SK-N-SH (cell line): Measurements from ENCODE around the gene POLQ. TPM values are rescaled to one million over a fixed set of nuclear protein-coding genes. Genes with fewer than 3 reads are reported as not detected.
"Not testable (repeated sequence)": the region's sequence is repeated elsewhere in the genome, so short reads cannot be mapped to it uniquely, and the experiment has no call there.

Experiments
- CTCF ChIA-PET: fragments of 300-600, 350-600 bp; formaldehyde crosslinking; extraction: SDS; loops from one replicate; lab custom pipeline; 2021; lab: Yijun Ruan, JAX
- POLR2A ChIA-PET: fragments of 350-600 bp; sonication (Branson Sonifier 250); formaldehyde crosslinking; extraction: SDS; loops from one replicate; lab custom pipeline; 2020; ENCODE audit warnings: antibody characterized with exemption, inconsistent platforms; lab: Yijun Ruan, JAX
- DNase-seq: peaks from one replicate; pipeline ENCODE4 v3.0.0; 2012
- H2AFZ ChIP-seq: fragments of 200-600 bp; sonication (generic); 2 replicates; pipeline ENCODE4 v1.8.1; 2016; ENCODE audit warnings: antibody characterized with exemption, mild to moderate bottlenecking, low read depth
- H3F3A ChIP-seq: fragments of 200-600 bp; sonication (generic); replicated peaks from 2 replicates; pipeline ENCODE3; 2016; ENCODE audit warnings: antibody characterized with exemption, mild to moderate bottlenecking; ENCODE audit not compliant: insufficient read depth
- H3K27ac ChIP-seq, 2 experiments: fragments of 200-500 bp in 1 of 2; fragments of 200-600 bp in 1 of 2; sonication (Bioruptor generic) in 1 of 2; sonication (generic), shearing (Covaris generic) in 1 of 2; 2 replicates each; pipeline versions ENCODE4 v1.5.1 to v1.6.1; 2014 to 2016; ENCODE audit warnings: low read depth in 2 of 2, inconsistent platforms in 1 of 2, low read length in 1 of 2, mild to moderate bottlenecking in 1 of 2, mixed read lengths in 1 of 2
- H3K27me3 ChIP-seq: fragments of 200-600 bp; sonication (generic), shearing (Covaris generic); 2 replicates; pipeline ENCODE4 v1.6.1; 2016; ENCODE audit warnings: mixed run types; ENCODE audit not compliant: insufficient read depth
- H3K36me3 ChIP-seq, 2 experiments: fragments of 200-500 bp in 1 of 2; fragments of 200-600 bp in 1 of 2; sonication (Bioruptor generic) in 1 of 2; sonication (generic) in 1 of 2; replicated peaks in 1 of 2; 2 replicates each; pipeline versions ENCODE3 to v1.5.1; 2014 to 2016; ENCODE audit warnings: low read length in 1 of 2, mild to moderate bottlenecking in 1 of 2; ENCODE audit not compliant: insufficient read depth in 2 of 2, control insufficient read depth in 1 of 2
- H3K4me1 ChIP-seq, 2 experiments: fragments of 200-500 bp in 1 of 2; fragments of 200-600 bp in 1 of 2; sonication (Bioruptor generic) in 1 of 2; sonication (generic), shearing (Covaris generic) in 1 of 2; 2 replicates each; pipeline versions ENCODE4 v1.5.1 to v1.6.1; 2014 to 2016; ENCODE audit warnings: low read depth in 1 of 2, low read length in 1 of 2, mixed run types in 1 of 2; ENCODE audit not compliant: insufficient read depth in 2 of 2, control insufficient read depth in 1 of 2
- H3K4me2 ChIP-seq: fragments of 200-600 bp; sonication (generic), shearing (Covaris generic); 2 replicates; pipeline ENCODE4 v1.6.1; 2017; ENCODE audit warnings: mixed run types
- H3K4me3 ChIP-seq, 2 experiments: fragments of 200-500 bp in 1 of 2; fragments of 200-600 bp in 1 of 2; sonication (Bioruptor generic) in 1 of 2; sonication (generic), shearing (Covaris generic) in 1 of 2; 2 replicates each; pipeline versions ENCODE4 v1.5.1 to v1.8.1; 2014 to 2016; ENCODE audit warnings: low read depth in 2 of 2, inconsistent platforms in 1 of 2, low read length in 1 of 2, mild to moderate bottlenecking in 1 of 2, mixed read lengths in 1 of 2, moderate library complexity in 1 of 2
- H3K79me2 ChIP-seq: fragments of 200-600 bp; sonication (generic); 2 replicates; pipeline ENCODE4 v1.8.1; 2017; ENCODE audit warnings: mild to moderate bottlenecking; ENCODE audit not compliant: insufficient read depth
- H3K9ac ChIP-seq: fragments of 200-600 bp; sonication (generic); 2 replicates; pipeline ENCODE4 v1.6.1; 2017; ENCODE audit warnings: mixed run types
- H3K9me2 ChIP-seq: fragments of 200-600 bp; sonication (generic); 2 replicates; pipeline ENCODE4 v1.6.1; 2017; ENCODE audit warnings: mixed run types
- H3K9me3 ChIP-seq: fragments of 200-600 bp; sonication (generic); 2 replicates; pipeline ENCODE4 v1.6.1; 2017; ENCODE audit warnings: mixed run types, mild to moderate bottlenecking, moderate library complexity
- H4K20me1 ChIP-seq: fragments of 200-600 bp; sonication (generic); 2 replicates; pipeline ENCODE4 v1.6.1; 2017; ENCODE audit warnings: mild to moderate bottlenecking, mixed run types; ENCODE audit not compliant: insufficient read depth
- ELF1 ChIP-seq: IDR thresholded peaks from 2 replicates; pipeline ENCODE4 v1.4.0; 2012
- EZH2phosphoT487 ChIP-seq: fragments of 200-600 bp; sonication (generic); IDR thresholded peaks from 2 replicates; pipeline ENCODE4 v1.6.1; 2017; ENCODE audit warnings: low read depth, mixed run types, mild to moderate bottlenecking, antibody characterized with exemption, moderate library complexity, borderline replicate concordance
- GABPA ChIP-seq: IDR thresholded peaks from 2 replicates; pipeline ENCODE4 v1.4.0; 2012; ENCODE audit warnings: low read depth, mild to moderate bottlenecking
- JUND ChIP-seq: IDR thresholded peaks from 2 replicates; pipeline ENCODE4 v1.4.0; 2012
- MAX ChIP-seq: IDR thresholded peaks from 2 replicates; pipeline ENCODE4 v1.4.0; 2012; ENCODE audit warnings: low read depth
- MEF2A ChIP-seq: IDR thresholded peaks from 2 replicates; pipeline ENCODE4 v1.4.0; 2012; ENCODE audit warnings: low read depth, borderline replicate concordance
- NRF1 ChIP-seq: IDR thresholded peaks from 2 replicates; pipeline ENCODE4 v1.6.1; 2012; ENCODE audit warnings: low read depth, mild to moderate bottlenecking, low read length
- RAD21 ChIP-seq: IDR thresholded peaks from 2 replicates; pipeline ENCODE4 v1.6.1; 2012; ENCODE audit warnings: mild to moderate bottlenecking, low read length
- RCOR1 ChIP-seq: fragments of 150-350 bp; IDR thresholded peaks from 2 replicates; pipeline ENCODE4 v1.6.1; 2017; ENCODE audit warnings: antibody characterized with exemption, low read length
- RFX5 ChIP-seq: IDR thresholded peaks from 2 replicates; pipeline ENCODE4 v1.6.1; 2012; ENCODE audit warnings: mild to moderate bottlenecking, improper control_type of control experiment, low read length
- RXRA ChIP-seq: IDR thresholded peaks from 2 replicates; pipeline ENCODE4 v1.4.0; 2012; ENCODE audit warnings: low read depth, mild to moderate bottlenecking, borderline replicate concordance
- SMC3 ChIP-seq: IDR thresholded peaks from 2 replicates; pipeline ENCODE4 v1.6.1; 2012; ENCODE audit warnings: low read depth, low read length, improper control_type of control experiment
- TEAD4 ChIP-seq: IDR thresholded peaks from 2 replicates; pipeline ENCODE4 v1.4.0; 2012; ENCODE audit warnings: mild to moderate bottlenecking, borderline replicate concordance; ENCODE audit not compliant: insufficient read depth
- WGBS: methylation state at CpG from one replicate; pipeline ENCODE4 v1.1.6; 2017; ENCODE audit warnings: low lambda C conversion rate; 5-methylcytosine and 5-hydroxymethylcytosine counted together
- polyA plus RNA-seq, 3 experiments: library from polyadenylated mRNA; depleted of rRNA; stranded (reverse); fragments of >200 nt; gene quantifications; 2 replicates each; pipeline ENCODE4 v1.2.3, GENCODE V29; 2012
- TF ChIP-seq, protein P1 (sequence below): IDR thresholded peaks from 2 replicates; pipeline ENCODE4 v1.6.1; 2012; ENCODE audit warnings: mild to moderate bottlenecking, low read depth, low read length, moderate library complexity
- TF ChIP-seq, protein P2 (sequence below): fragments of 150-350 bp; IDR thresholded peaks from 2 replicates; pipeline ENCODE4 v1.6.1; 2016; ENCODE audit warnings: mild to moderate bottlenecking, low read depth, low read length

The POLQ gene
- polyA plus RNA-seq, 1 of the 3 experiments (the other 2 are of a cell fraction), result 1.4 TPM

- Histone ChIP-seq H4K20me1 (no peaks in the 10 kb centered on the region), H2AFZ (no peak overlapping the region), H3K9me3 (no peaks in the 10 kb centered on the region), H3K9me2 (no peaks in the 10 kb centered on the region), H3K9ac (no peak overlapping the region), H3K27ac (no peak overlapping the region), H3K4me1 (no peaks in the 10 kb centered on the region; a peak in 1 of 4 replicates), H3K4me2 (no peak overlapping the region), H3K36me3 (peaks cover 9 to 25% of the 10 kb centered on the region in 2 experiments), H3K4me3 (no peak overlapping the region), H3F3A (no peaks in the 10 kb centered on the region)
- 94% methylated on average over 3 of the region's 3 CpGs for WGBS
- ChIA-PET CTCF (interaction anchor here (1.0 kb wide), 1 partner anchor 13 kb away, joined by 3 read pairs; no protein-coding TSS in a partner anchor), POLR2A (no interaction called here)
- DNase-seq, result no peak
- no peak for TF ChIP-seq EZH2phosphoT487
- no peak for TF ChIP-seq MEF2A
- TF ChIP-seq, protein P1, sequence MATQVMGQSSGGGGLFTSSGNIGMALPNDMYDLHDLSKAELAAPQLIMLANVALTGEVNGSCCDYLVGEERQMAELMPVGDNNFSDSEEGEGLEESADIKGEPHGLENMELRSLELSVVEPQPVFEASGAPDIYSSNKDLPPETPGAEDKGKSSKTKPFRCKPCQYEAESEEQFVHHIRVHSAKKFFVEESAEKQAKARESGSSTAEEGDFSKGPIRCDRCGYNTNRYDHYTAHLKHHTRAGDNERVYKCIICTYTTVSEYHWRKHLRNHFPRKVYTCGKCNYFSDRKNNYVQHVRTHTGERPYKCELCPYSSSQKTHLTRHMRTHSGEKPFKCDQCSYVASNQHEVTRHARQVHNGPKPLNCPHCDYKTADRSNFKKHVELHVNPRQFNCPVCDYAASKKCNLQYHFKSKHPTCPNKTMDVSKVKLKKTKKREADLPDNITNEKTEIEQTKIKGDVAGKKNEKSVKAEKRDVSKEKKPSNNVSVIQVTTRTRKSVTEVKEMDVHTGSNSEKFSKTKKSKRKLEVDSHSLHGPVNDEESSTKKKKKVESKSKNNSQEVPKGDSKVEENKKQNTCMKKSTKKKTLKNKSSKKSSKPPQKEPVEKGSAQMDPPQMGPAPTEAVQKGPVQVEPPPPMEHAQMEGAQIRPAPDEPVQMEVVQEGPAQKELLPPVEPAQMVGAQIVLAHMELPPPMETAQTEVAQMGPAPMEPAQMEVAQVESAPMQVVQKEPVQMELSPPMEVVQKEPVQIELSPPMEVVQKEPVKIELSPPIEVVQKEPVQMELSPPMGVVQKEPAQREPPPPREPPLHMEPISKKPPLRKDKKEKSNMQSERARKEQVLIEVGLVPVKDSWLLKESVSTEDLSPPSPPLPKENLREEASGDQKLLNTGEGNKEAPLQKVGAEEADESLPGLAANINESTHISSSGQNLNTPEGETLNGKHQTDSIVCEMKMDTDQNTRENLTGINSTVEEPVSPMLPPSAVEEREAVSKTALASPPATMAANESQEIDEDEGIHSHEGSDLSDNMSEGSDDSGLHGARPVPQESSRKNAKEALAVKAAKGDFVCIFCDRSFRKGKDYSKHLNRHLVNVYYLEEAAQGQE, result no peak
- no peak for TF ChIP-seq RCOR1
- TF ChIP-seq RXRA, result no peak
- TF ChIP-seq TEAD4, result no peak
- TF ChIP-seq, all 33 proteins: peak for 0
- H3K79me2 ChIP-seq, result no peaks in the 10 kb centered on the region
- no peaks in the 10 kb centered on the region for H3K27me3 ChIP-seq
Observed at GRCh38 chr3:121462565-121462964, 83.2 kb downstream of the POLQ start.

GRCh38 chr3:121451752-121452151, 94.0 kb downstream of the POLQ start:
- H3F3A ChIP-seq, H3K9me2 ChIP-seq, H3K4me2 ChIP-seq, H3K9me3 ChIP-seq, POLR2A ChIA-PET, H3K79me2 ChIP-seq, H3K27me3 ChIP-seq, H3K27ac ChIP-seq, DNase-seq, H3K4me1 ChIP-seq, H4K20me1 ChIP-seq, H2AFZ ChIP-seq, H3K9ac ChIP-seq, H3K4me3 ChIP-seq: not testable (repeated sequence)
- CTCF ChIA-PET, result interaction anchor here (0.7 kb wide), 1 partner anchor 16 kb away, joined by 3 read pairs; no protein-coding TSS in a partner anchor
- peaks cover 0 to 17% of the 10 kb centered on the region in 2 experiments for H3K36me3 ChIP-seq
- 88% methylated on average over 8 of the region's 12 CpGs for WGBS

GRCh38 chr3:121443456-121443855, 102.3 kb downstream of the POLQ start:
- CTCF ChIA-PET, result no interaction called here
- H3K9ac ChIP-seq, result no peak overlapping the region
- H3K4me1 ChIP-seq, result no peaks in the 10 kb centered on the region
- H3K4me3 ChIP-seq, result no peak overlapping the region
- no peak overlapping the region for H3K27ac ChIP-seq
- H2AFZ ChIP-seq, result no peak overlapping the region
- TF ChIP-seq NRF1 (no peak), RAD21 (no peak), JUND (no peak), ELF1 (no peak), RFX5 (no peak), SMC3 (no peak), MEF2A (no peak), RCOR1 (no peak), MAX (no peak), EZH2phosphoT487 (no peak), GABPA (no peak)
- TF ChIP-seq, protein P2, sequence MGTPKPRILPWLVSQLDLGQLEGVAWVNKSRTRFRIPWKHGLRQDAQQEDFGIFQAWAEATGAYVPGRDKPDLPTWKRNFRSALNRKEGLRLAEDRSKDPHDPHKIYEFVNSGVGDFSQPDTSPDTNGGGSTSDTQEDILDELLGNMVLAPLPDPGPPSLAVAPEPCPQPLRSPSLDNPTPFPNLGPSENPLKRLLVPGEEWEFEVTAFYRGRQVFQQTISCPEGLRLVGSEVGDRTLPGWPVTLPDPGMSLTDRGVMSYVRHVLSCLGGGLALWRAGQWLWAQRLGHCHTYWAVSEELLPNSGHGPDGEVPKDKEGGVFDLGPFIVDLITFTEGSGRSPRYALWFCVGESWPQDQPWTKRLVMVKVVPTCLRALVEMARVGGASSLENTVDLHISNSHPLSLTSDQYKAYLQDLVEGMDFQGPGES, result no peak
- TF ChIP-seq, all 33 proteins: peak for 0
- H3K9me3 ChIP-seq, result no peaks in the 10 kb centered on the region
- no peak for DNase-seq
- peaks cover 3 to 38% of the 10 kb centered on the region in 2 experiments for H3K36me3 ChIP-seq
- H3K27me3 ChIP-seq, result no peaks in the 10 kb centered on the region
- no peak overlapping the region for H3K4me2 ChIP-seq
- no peaks in the 10 kb centered on the region for H3K79me2 ChIP-seq
- H3K9me2 ChIP-seq, result no peaks in the 10 kb centered on the region
- H3F3A ChIP-seq, result no peaks in the 10 kb centered on the region
- WGBS, result 93% methylated on average over 1 of the region's 1 CpG
- POLR2A ChIA-PET, result no interaction called here
- H4K20me1 ChIP-seq, result no peaks in the 10 kb centered on the region
